Activated naive CD8-positive, alpha-beta T cell treated with anti-CD3 and anti-CD28 coated beads, Interleukin-2, amount 10 ng/mL, durations not matched to agents 7 days and 5 days (primary cell): ENCODE measurements around the gene BLVRB. TPM values are rescaled to one million over a fixed set of nuclear protein-coding genes. Genes with fewer than 3 reads are reported as not detected.
A peak's percentile ranks its signal among the peaks of the same experiment; 100 is the strongest.
"Not testable (repeated sequence)": the region's sequence is repeated elsewhere in the genome, so short reads cannot be mapped to it uniquely, and the experiment has no call there.

Experiments used
- ATAC-seq: fragments of 150-1000 bp; cut with Tn5 transposase; one replicate; pipeline ENCODE4 v1.10.0; 2021; ENCODE audit warnings: low read depth, moderate library complexity
- POLR2A ChIA-PET: fragments of 350-600 bp; sonication (Branson Sonifier 250); formaldehyde crosslinking; loops from one replicate; lab custom pipeline; 2021; ENCODE audit warnings: antibody characterized with exemption; lab: Charles Lee
- DNase-seq: peaks from one replicate; pipeline ENCODE4 v3.0.0; 2021
- H3K27ac Mint-ChIP-seq: one replicate; pipeline ENCODE4 v1.8.0; 2022; ENCODE audit warnings: mild to moderate bottlenecking, mixed read lengths
- H3K27me3 Mint-ChIP-seq: one replicate; pipeline ENCODE4 v1.8.0; 2022; ENCODE audit warnings: mild to moderate bottlenecking, moderate library complexity, mixed read lengths
- H3K36me3 Mint-ChIP-seq: one replicate; pipeline ENCODE4 v1.8.0; 2021; ENCODE audit warnings: mild to moderate bottlenecking, mixed read lengths
- H3K4me1 Mint-ChIP-seq: one replicate; pipeline ENCODE4 v1.8.0; 2021; ENCODE audit warnings: mixed read lengths
- H3K4me3 Mint-ChIP-seq: one replicate; pipeline ENCODE4 v1.8.0; 2022; ENCODE audit warnings: mild to moderate bottlenecking, moderate library complexity, mixed read lengths
- H3K9me3 Mint-ChIP-seq: one replicate; pipeline ENCODE4 v1.8.0; 2021; ENCODE audit warnings: mixed read lengths
- total RNA-seq, 2 experiments: library from RNA; stranded (reverse); gene quantifications; one replicate each; pipeline ENCODE4 v1.2.3, GENCODE V29; 2021

The BLVRB gene
- total RNA-seq, 2 experiments from 2014 or later: 20.4 to 21.5 TPM

- no peak overlapping the region for H3K27ac Mint-ChIP-seq
- no peaks in the 10 kb centered on the region for H3K4me1 Mint-ChIP-seq
- H3K27me3 Mint-ChIP-seq: peaks cover 3% of the 10 kb centered on the region
- H3K36me3 Mint-ChIP-seq: no peaks in the 10 kb centered on the region
- H3K9me3 Mint-ChIP-seq: no peaks in the 10 kb centered on the region
- POLR2A ChIA-PET: interaction anchor here (0.5 kb wide), 1 partner anchor 22 kb away, joined by 3 read pairs; no protein-coding TSS in a partner anchor
- no peak overlapping the region for H3K4me3 Mint-ChIP-seq
- ATAC-seq (no peak), DNase-seq (no peak)
Observed at GRCh38 chr19:40501599-40501998, 36.1 kb upstream of the BLVRB start.

DNA sequence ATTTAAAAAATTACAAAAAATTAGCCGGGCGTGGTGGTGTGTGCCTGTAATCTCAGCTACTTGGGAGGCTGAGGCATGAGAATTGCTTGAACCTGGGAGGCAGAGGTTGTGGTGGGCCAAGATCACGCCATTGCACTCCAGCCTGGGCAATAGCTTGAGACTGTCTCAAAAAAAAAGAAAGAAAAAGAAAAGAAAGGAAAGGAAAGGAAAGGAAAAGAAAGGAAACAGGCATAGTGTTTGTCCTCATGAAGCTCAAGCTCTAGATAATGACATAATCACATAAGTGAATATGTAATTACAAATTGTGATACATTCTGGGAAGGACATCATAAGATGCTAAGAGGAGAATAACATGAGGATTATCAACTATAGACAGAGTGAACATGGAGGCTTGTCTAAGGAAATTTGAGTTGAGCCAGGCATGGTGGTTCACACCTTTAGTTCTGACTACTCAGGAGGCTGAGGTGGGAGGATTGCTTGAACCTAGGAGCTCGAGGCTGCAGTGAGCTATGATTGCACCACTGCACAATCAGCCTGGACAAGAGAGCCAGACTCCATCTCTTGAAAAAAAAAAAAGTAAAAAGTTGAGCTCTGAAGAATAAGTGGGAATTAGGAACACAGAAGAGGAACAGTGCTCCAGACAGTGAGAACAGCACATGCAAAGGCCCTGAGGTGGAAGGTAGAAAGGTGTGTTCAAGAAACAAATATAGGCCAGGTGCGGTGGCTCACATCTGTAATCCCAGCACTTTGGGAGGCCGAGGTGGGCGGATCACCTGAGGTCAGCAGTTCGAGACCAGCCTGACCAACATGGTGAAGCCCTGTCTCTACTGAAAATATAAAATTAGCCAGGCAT lies 35.4 kb upstream of the BLVRB start:
- not testable (repeated sequence) for H3K27me3 Mint-ChIP-seq, H3K4me3 Mint-ChIP-seq, H3K4me1 Mint-ChIP-seq, H3K27ac Mint-ChIP-seq, ATAC-seq, H3K9me3 Mint-ChIP-seq, DNase-seq, H3K36me3 Mint-ChIP-seq
- POLR2A ChIA-PET: interaction anchor here (0.5 kb wide), 1 partner anchor 44 kb away, joined by 3 read pairs; no protein-coding TSS in a partner anchor

DNA sequence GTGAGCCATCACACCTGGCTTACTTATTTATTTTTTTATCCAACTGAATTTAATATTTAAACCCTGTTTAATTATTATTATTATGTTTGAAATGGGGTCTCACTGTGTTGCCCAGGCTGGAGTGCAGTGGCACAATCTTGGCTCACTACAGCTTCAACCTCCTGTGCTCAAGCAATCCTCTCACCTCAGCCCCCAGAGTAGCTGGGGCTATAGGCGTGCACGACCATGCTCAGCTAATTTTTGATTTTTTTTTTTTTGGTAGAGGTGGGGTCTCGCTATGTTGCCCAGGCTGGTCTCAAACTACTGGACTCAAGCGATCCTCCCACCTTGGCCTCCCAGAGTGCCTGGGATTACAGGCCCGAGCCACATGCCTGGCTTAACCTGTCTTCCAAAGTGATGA lies 33.8 kb upstream of the BLVRB start:
- POLR2A ChIA-PET: interaction anchor here (0.7 kb wide), 1 partner anchor 8 kb away, joined by 4 read pairs; no protein-coding TSS in a partner anchor
- Mint-ChIP-seq H3K4me3 (no peak overlapping the region), H3K9me3 (no peaks in the 10 kb centered on the region), H3K4me1 (no peaks in the 10 kb centered on the region), H3K36me3 (no peaks in the 10 kb centered on the region), H3K27ac (no peak overlapping the region), H3K27me3 (peaks cover 3% of the 10 kb centered on the region)
- ATAC-seq (no peak), DNase-seq (no peak)

- H3K4me3 Mint-ChIP-seq: no peak overlapping the region
- H3K4me1 Mint-ChIP-seq: no peaks in the 10 kb centered on the region
- H3K9me3 Mint-ChIP-seq: no peaks in the 10 kb centered on the region
- H3K27me3 Mint-ChIP-seq: peaks cover 6% of the 10 kb centered on the region
- peak overlapping the region; percentile 50 for H3K27ac Mint-ChIP-seq
- H3K36me3 Mint-ChIP-seq: no peaks in the 10 kb centered on the region
- DNase-seq (no peak), ATAC-seq (no peak)
- POLR2A ChIA-PET: interaction anchor here (0.8 kb wide), 1 partner anchor 9 kb away, joined by 3 read pairs; no protein-coding TSS in a partner anchor
Observed at GRCh38 chr19:40497214-40497613, 31.7 kb upstream of the BLVRB start.

DNA sequence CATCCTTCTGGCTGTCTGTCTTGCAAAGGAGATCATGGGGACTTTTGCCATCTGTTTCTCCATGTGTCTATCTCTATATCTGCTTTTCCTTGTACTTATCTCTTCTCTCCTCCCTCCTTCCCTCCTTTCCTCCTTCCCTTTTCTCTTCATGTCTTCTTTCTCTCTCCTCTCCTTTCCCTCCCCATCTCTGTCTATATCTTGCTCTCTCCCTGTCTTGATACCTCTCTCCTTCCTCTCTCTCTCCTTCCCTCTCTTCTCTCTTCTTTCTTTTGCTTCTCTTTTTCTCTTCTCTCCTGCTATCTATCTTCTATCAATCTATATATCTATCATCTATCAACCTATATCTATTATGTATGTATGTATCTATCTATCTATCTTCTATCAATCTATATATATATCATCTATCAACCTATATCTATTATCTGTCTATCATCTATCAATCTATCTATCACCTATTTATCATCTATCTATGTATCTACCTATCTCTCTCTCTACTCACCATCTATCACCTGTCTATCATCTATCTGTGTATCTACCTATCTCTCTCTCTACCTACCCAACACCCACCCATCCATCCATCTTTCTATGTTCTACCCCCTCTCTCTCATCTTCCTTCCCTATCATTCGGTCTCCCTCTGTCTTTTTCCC lies 28.8 kb upstream of the BLVRB start:
- DNase-seq: no peak

DNA sequence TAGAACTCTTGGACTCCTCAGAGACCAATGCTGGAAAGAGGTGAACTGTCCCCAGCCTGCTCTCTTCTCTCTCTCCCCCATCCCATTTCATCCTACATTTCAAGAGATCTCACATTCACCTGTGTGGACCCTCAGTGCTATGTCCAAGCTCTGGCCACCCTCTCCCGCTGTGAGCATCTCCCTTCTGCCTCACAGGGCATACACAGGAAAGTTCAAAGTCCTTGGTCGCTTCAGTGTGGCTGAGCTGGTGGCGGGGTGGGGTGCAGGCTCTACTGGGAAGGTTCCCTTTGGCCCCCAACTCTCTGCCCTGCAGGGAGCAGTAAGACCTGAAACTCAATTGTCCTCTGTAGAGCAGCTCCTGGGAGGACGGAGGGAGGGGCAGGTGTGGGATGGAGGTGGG lies 28.2 kb upstream of the BLVRB start:
- H3K4me3 Mint-ChIP-seq: no peak overlapping the region
- POLR2A ChIA-PET: no interaction called here
- no peaks in the 10 kb centered on the region for H3K4me1 Mint-ChIP-seq
- H3K27me3 Mint-ChIP-seq: peaks cover 8% of the 10 kb centered on the region
- no peaks in the 10 kb centered on the region for H3K9me3 Mint-ChIP-seq
- H3K36me3 Mint-ChIP-seq: no peaks in the 10 kb centered on the region
- DNase-seq (no peak), ATAC-seq (no peak)
- no peak overlapping the region for H3K27ac Mint-ChIP-seq

More for the DNA sequence above, 28.8 kb upstream of the BLVRB start:
- H3K9me3 Mint-ChIP-seq: no peaks in the 10 kb centered on the region
- no peak overlapping the region for H3K27ac Mint-ChIP-seq
- no peak for ATAC-seq
- peaks cover 8% of the 10 kb centered on the region for H3K27me3 Mint-ChIP-seq
- no peak overlapping the region for H3K4me3 Mint-ChIP-seq
- no peaks in the 10 kb centered on the region for H3K36me3 Mint-ChIP-seq
- POLR2A ChIA-PET: no interaction called here
- H3K4me1 Mint-ChIP-seq: no peaks in the 10 kb centered on the region

- DNase-seq: no peak
- ATAC-seq: no peak
- Mint-ChIP-seq H3K27ac (no peak overlapping the region), H3K4me1 (peaks cover 7% of the 10 kb centered on the region), H3K4me3 (no peak overlapping the region), H3K36me3 (no peaks in the 10 kb centered on the region), H3K27me3 (peaks cover 10% of the 10 kb centered on the region), H3K9me3 (no peaks in the 10 kb centered on the region)
- POLR2A ChIA-PET: no interaction called here
Observed at GRCh38 chr19:40492274-40492673, 26.7 kb upstream of the BLVRB start.

DNA sequence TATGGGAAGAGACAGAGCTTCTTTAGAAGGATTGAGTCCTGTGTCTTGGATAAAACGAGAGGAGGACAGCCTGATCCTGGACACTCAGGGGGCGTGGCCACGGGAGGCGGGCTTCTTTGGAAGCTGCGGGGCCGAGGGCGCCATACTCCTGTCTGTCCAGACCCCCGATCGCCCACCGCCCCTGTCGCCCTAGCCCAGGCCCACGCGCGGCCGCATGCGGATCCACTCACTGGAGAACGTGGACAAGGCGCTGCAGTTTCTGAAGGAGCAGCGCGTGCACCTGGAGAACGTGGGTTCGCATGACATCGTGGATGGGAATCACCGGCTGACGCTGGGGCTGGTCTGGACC lies 24.3 kb upstream of the BLVRB start:
- Mint-ChIP-seq H3K36me3 (no peaks in the 10 kb centered on the region), H3K27ac (no peak overlapping the region), H3K4me3 (no peak overlapping the region), H3K9me3 (no peaks in the 10 kb centered on the region), H3K4me1 (peaks cover 7% of the 10 kb centered on the region), H3K27me3 (peaks cover 13% of the 10 kb centered on the region)
- DNase-seq (no peak), ATAC-seq (no peak)
- POLR2A ChIA-PET: no interaction called here

GRCh38 chr19:40486017-40486416 lies 20.5 kb upstream of the BLVRB start:
- no peak for ATAC-seq
- no peak overlapping the region for H3K4me3 Mint-ChIP-seq
- H3K9me3 Mint-ChIP-seq: no peaks in the 10 kb centered on the region
- H3K4me1 Mint-ChIP-seq: peaks cover 7% of the 10 kb centered on the region
- POLR2A ChIA-PET: no interaction called here
- peaks cover 16% of the 10 kb centered on the region for H3K27me3 Mint-ChIP-seq
- no peaks in the 10 kb centered on the region for H3K36me3 Mint-ChIP-seq
- DNase-seq: no peak
- no peak overlapping the region for H3K27ac Mint-ChIP-seq

DNA sequence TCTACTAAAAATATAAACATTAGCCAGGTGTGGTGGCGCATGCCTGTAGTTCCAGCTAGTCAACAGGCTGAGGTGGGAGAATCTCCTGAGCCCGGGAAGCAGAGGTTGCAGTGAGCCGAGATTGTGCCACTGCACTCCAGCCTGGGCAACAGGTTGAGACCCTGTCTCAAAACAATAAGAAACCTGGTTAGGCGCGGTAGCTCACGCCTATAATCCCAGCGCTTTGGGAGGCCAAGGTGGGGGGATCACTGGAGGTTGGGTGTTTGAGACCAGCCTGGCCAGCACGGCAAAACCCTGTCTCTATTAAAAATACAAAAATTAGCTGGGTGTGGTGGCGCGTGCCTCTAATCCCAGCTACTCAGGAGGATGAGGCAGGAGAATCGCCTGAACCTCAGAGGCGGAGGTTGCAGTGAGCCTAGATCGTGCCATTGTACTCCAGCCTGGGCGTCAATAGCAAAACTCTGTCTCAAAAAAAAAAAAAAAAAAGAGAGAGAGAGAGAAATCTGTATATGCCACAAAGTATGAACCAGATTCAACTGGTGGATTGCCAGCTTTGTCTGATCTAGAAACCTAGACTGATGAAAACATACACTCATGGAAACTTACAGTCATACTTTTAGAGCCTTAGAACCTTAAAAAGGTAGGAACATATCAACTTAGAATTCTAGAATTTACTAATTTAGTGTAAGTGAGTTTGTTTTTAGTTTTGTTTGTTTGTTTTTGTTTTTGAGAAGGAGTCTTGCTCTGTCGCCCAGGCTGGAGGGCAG lies 10.5 kb upstream of the BLVRB start:
- H3K9me3 Mint-ChIP-seq, H3K4me1 Mint-ChIP-seq, H3K4me3 Mint-ChIP-seq, H3K27me3 Mint-ChIP-seq, H3K27ac Mint-ChIP-seq, ATAC-seq, DNase-seq, H3K36me3 Mint-ChIP-seq: not testable (repeated sequence)
- POLR2A ChIA-PET: interaction anchor here (0.6 kb wide), 1 partner anchor 54 kb away, joined by 3 read pairs; no protein-coding TSS in a partner anchor

DNA sequence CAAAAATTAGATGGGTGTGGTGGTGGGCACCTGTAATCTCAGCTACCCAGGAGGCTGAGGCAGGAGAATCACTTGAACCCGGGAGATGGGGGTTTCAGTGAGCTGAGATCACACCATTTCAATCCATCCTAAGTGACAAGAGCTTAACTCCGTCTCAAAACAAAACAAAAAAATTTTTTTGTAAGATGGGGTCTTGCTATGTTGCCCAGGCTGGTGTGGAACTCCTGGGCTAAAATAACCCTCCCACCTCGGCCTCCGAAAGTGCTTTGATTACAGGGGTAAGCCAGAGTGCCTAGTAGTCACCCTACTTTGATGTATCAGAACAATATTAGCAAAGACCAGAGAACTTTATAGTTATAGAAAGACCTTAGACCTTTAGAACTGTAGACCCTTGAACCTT lies 9.2 kb upstream of the BLVRB start:
- DNase-seq: no peak
- no peak overlapping the region for H3K27ac Mint-ChIP-seq
- no peaks in the 10 kb centered on the region for H3K27me3 Mint-ChIP-seq
- POLR2A ChIA-PET: no interaction called here
- H3K4me3 Mint-ChIP-seq: no peak overlapping the region
- H3K36me3 Mint-ChIP-seq: no peaks in the 10 kb centered on the region
- no peak for ATAC-seq
- H3K9me3 Mint-ChIP-seq: no peaks in the 10 kb centered on the region
- no peaks in the 10 kb centered on the region for H3K4me1 Mint-ChIP-seq

DNA sequence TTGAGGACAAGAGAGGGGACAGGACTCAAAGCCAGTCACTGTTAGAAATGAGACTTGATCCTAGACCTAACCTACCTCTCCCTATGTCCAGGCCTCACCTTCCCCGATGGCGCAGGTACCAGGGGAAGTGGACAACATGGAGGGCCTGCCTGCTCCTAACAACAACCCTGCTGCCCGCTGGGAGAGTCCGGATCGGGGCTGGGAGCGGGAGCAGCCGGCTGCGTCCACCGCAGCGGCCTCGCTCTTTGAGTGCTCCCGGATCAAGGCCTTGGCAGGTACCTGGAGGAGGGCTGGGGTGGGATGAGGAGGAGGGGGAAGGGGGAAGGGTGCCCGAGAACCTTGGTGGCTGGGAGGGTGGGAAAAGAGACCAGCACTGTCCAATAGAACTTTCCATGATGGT lies 7.0 kb upstream of the BLVRB start:
- ATAC-seq (no peak), DNase-seq (no peak)
- POLR2A ChIA-PET: no interaction called here
- Mint-ChIP-seq H3K4me1 (peaks cover 2% of the 10 kb centered on the region), H3K36me3 (no peaks in the 10 kb centered on the region), H3K9me3 (no peaks in the 10 kb centered on the region), H3K4me3 (no peak overlapping the region), H3K27ac (no peak overlapping the region), H3K27me3 (peaks cover 14% of the 10 kb centered on the region)

DNA sequence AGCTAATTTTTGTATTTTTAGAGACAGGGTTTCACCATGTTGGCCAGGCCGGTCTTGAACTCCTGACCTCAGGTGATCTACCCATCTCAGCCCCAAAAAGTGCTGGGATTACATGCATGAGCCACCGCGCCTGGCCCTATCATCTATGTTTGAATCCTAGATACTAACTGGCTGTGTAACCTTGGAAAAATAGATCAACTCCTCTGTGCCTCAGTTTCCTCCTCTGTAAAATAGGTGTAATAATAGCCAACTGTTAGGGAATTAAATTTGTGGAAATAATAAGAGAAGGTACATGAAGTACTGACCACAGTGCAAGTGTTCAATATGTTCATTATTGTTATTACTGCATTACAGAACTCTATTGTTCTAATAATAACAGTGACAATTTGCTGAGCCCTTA lies 5.6 kb upstream of the BLVRB start:
- H3K27ac Mint-ChIP-seq: no peak overlapping the region
- H3K4me3 Mint-ChIP-seq: no peak overlapping the region
- H3K9me3 Mint-ChIP-seq: no peaks in the 10 kb centered on the region
- H3K4me1 Mint-ChIP-seq: peaks cover 8% of the 10 kb centered on the region
- peaks cover 20% of the 10 kb centered on the region for H3K27me3 Mint-ChIP-seq
- DNase-seq (no peak), ATAC-seq (no peak)
- H3K36me3 Mint-ChIP-seq: no peaks in the 10 kb centered on the region
- POLR2A ChIA-PET: no interaction called here
